ENCODE measurements around the gene CPM.
"Not testable (repeated sequence)": the region's sequence is repeated elsewhere in the genome, so short reads cannot be mapped to it uniquely, and the experiment has no call there.

CPM gene

DNA sequence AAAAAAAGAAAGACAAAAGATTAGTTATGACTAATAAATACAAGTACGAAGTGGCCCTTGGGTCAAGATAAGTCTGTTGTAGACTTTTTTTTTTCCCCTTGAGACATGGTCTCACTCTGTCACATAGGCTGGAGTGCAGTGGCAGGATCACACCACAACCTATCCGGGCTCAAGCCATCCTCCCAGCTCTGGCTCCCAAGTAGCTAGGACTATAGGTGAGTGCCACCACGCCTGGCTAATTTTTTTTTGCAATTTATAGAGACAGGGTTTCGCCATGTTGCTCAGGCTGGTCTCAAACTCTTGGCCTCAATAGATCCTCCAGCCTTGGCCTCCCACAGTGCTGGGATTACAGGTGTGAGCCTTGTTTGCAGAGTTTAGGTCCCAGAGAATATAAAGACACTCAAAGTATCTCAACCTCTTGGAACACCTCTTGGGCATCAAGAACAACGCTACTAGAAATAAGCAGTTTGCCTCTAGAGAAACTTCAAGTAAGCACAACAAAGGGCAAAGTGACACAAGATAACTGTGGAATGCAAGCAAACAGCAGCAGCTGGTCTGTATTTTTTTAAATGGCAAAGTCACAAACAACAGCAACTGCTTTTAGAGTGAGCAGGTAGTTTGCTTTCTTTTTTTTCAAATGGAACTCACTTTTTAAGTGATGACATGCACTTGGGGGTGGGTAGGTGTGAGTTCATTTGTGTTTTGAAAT is 128.9 kb downstream of the CPM start:
- no peak for DNase-seq

DNA sequence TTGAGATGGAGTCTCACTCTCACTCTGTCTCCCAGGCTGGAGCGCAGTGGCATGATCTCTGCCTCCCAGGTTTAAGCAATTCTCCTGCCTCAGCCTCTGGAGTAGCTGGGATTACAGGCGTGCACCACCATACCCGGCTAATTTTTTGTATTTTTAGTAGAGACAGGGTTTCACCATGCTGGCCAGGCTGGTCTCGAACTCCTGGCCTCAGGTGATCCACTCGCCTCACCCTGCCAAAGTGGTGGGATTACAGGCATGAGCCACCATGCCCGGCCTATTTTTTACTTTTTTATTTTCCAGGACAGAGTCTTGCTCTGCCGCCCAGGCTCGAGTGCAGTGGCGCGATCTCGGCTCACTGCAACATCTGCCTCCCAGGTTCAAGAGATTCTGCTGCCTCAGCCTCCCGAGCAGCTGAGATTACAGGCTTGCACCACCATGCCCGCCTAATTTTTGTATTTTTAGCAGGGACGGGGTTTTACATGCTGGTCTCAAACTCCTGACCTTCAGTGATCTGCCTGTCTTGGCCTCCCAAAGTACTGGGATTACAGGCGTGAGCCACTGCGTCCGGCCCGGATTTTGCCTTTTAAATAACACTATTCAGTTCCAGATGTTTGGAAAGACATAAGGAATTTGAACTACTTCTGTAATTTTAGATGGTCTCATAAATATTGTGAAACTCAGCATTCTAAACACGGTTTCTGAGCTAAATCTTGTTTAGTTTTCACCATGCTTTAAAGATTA is 129.9 kb downstream of the CPM start:
- DNase-seq, result not testable (repeated sequence)

DNA sequence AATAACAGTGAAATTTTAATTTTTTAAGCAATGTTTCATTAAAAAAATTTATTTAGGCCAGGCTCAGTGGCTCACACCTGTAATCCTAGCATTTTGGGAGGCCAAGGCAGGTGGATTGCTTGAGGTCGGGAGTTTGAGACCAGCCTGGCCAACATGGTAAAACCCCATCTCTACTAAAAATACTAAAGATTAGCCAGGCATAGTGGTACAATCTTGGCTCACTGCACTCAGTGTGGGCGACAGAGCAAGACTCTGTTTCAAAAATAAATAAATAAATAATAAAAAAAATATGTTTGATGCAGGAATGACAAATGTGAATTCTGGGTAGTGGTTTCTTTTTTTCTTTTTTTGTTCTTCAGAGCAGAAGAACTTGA is 130.6 kb downstream of the CPM start:
- DNase-seq, result not testable (repeated sequence)

Measured in DMS 273 treated with DMSO at 0.1 percent for 48 hours (cell line).